Ishikawa (cell line): ENCODE results near the gene FCER1G.

ENCODE experiments used
- CEBPB ChIP-seq: IDR thresholded peaks from 2 replicates; pipeline ENCODE4 v1.6.1; 2012
- CREB1 ChIP-seq: IDR thresholded peaks from 2 replicates; pipeline ENCODE4 v1.6.1; 2012; ENCODE audit warnings: low read depth
- EGR1 ChIP-seq: IDR thresholded peaks from 2 replicates; pipeline ENCODE4 v1.6.1; 2012
- EP300 ChIP-seq: IDR thresholded peaks from 2 replicates; pipeline ENCODE4 v1.6.1; 2012; ENCODE audit warnings: borderline replicate concordance
- FOXM1 ChIP-seq: IDR thresholded peaks from 2 replicates; pipeline ENCODE4 v1.6.1; 2012; ENCODE audit warnings: low read depth, borderline replicate concordance
- NFIC ChIP-seq: IDR thresholded peaks from 2 replicates; pipeline ENCODE4 v1.6.1; 2012
- RAD21 ChIP-seq: IDR thresholded peaks from 2 replicates; pipeline ENCODE4 v1.6.1; 2012; ENCODE audit warnings: low read depth
- TAF1 ChIP-seq: IDR thresholded peaks from 2 replicates; pipeline ENCODE4 v1.6.1; 2012; ENCODE audit warnings: low read depth, mild to moderate bottlenecking
- TCF12 ChIP-seq: IDR thresholded peaks from 2 replicates; pipeline ENCODE4 v1.6.1; 2012; ENCODE audit warnings: low read depth
- TEAD4 ChIP-seq: IDR thresholded peaks from 2 replicates; pipeline ENCODE4 v1.6.1; 2012
- YY1 ChIP-seq: IDR thresholded peaks from 2 replicates; pipeline ENCODE4 v1.6.1; 2012; ENCODE audit warnings: low read depth
- ZBTB7A ChIP-seq: IDR thresholded peaks from 2 replicates; pipeline ENCODE4 v1.6.1; 2012; ENCODE audit warnings: low read depth
- TF ChIP-seq, protein P1 (sequence below): IDR thresholded peaks from 2 replicates; pipeline ENCODE4 v1.6.1; 2012; ENCODE audit warnings: low read depth, mild to moderate bottlenecking
- TF ChIP-seq, protein P2 (sequence below): IDR thresholded peaks from 2 replicates; pipeline ENCODE4 v1.6.1; 2012
- TF ChIP-seq, protein P3 (sequence below): IDR thresholded peaks from 2 replicates; pipeline ENCODE4 v1.6.1; 2012

Gene FCER1G

DNA sequence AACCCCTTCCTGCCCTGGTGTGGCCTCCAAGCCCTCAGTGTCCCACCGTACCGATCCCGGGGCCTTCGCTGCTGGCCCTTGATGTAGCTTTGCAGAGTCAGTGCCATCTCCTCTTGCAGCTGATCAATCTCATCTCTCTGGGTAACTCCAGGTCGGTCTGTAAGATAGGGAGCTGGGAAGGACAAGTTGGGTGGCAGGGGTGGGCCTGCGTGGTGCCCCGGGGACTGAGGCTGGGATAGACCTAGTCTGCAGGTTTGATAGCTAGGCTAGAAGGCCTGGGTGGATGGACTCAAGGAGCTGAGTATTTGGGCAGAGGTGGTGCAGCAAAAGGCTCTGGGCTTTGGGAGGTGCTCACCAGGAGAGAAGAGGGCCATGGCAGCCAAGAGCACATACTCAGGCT lies 15.7 kb downstream of the FCER1G start:
- TF ChIP-seq YY1 (no peak), EGR1 (no peak), ZBTB7A (no peak), CREB1 (no peak), TAF1 (no peak), EP300 (no peak), CEBPB (no peak), NFIC (no peak), RAD21 (no peak), FOXM1 (no peak)
- TF ChIP-seq, protein P1, sequence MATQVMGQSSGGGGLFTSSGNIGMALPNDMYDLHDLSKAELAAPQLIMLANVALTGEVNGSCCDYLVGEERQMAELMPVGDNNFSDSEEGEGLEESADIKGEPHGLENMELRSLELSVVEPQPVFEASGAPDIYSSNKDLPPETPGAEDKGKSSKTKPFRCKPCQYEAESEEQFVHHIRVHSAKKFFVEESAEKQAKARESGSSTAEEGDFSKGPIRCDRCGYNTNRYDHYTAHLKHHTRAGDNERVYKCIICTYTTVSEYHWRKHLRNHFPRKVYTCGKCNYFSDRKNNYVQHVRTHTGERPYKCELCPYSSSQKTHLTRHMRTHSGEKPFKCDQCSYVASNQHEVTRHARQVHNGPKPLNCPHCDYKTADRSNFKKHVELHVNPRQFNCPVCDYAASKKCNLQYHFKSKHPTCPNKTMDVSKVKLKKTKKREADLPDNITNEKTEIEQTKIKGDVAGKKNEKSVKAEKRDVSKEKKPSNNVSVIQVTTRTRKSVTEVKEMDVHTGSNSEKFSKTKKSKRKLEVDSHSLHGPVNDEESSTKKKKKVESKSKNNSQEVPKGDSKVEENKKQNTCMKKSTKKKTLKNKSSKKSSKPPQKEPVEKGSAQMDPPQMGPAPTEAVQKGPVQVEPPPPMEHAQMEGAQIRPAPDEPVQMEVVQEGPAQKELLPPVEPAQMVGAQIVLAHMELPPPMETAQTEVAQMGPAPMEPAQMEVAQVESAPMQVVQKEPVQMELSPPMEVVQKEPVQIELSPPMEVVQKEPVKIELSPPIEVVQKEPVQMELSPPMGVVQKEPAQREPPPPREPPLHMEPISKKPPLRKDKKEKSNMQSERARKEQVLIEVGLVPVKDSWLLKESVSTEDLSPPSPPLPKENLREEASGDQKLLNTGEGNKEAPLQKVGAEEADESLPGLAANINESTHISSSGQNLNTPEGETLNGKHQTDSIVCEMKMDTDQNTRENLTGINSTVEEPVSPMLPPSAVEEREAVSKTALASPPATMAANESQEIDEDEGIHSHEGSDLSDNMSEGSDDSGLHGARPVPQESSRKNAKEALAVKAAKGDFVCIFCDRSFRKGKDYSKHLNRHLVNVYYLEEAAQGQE: no peak
- TF ChIP-seq, protein P2, sequence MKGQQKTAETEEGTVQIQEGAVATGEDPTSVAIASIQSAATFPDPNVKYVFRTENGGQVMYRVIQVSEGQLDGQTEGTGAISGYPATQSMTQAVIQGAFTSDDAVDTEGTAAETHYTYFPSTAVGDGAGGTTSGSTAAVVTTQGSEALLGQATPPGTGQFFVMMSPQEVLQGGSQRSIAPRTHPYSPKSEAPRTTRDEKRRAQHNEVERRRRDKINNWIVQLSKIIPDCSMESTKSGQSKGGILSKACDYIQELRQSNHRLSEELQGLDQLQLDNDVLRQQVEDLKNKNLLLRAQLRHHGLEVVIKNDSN: no peak
- TF ChIP-seq, protein P3, sequence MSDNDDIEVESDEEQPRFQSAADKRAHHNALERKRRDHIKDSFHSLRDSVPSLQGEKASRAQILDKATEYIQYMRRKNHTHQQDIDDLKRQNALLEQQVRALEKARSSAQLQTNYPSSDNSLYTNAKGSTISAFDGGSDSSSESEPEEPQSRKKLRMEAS: no peak

DNA sequence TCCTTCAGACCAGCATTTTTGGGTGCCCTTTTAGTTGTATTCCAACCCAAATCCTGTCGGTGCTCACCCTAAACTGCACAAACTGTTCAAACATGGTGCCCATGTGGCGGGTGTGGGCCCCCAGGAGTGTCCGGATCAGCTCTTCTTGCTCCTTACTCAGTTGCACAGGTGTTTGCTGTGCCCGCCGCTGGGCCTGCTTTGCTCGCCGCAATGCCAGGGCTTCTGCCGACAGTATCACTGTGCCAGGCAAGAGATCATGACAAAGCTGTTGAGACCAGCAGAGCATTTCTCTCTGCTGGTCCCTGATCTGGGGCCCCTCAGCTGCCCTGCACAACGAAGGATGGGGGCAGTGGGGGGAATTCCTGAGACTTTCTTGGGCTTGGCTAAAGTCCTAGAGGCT lies 18.0 kb downstream of the FCER1G start:
- TF ChIP-seq NFIC (no peak), EP300 (no peak), YY1 (no peak), TEAD4 (no peak), TAF1 (no peak), RAD21 (no peak), ZBTB7A (no peak), EGR1 (no peak), CEBPB (no peak), TCF12 (no peak), CREB1 (no peak), FOXM1 (no peak)
- TF ChIP-seq, protein P3: no peak
- TF ChIP-seq, protein P2: no peak
- TF ChIP-seq, protein P1: no peak

DNA sequence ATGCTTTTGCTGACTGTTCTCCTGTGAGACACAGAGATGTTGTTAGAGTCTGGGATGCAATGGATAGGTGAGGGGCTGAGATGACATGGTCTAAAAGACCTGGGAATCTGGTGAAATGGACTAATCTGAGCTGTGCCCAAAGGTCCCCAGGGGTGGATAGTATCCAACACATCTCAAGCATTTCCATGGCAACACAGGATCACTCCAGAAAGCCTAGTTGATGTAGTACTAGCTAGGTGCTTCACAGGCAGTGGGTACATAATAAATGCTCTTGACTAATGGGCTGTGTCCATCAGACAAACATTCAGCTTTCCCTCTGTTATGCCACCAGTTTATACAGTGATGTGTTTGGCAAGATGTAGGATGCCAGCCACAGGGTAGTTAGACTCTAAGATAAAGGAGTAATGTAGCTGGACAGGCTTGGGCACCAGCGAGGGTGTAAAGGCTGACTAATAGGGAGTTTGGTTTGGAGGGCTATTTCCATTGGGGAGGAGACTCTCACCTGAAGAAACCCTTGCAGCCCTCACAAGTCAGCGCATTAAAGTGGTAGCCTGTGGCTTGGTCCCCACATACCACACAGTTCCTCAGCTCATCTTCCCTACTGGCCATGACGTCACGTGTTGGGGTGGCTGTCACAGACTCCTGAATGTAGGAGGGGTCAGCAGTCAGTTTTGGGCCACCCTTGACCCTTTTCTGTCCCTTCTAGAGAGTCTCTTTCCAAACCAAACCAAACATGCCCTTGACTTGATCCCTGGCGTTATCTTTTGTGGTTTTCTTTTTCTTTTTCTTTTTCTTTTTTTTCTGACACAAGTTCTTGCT lies 21.1 kb downstream of the FCER1G start:
- TF ChIP-seq, protein P2: no peak
- TF ChIP-seq EP300 (no peak), TEAD4 (no peak), EGR1 (no peak), FOXM1 (no peak), ZBTB7A (no peak), RAD21 (no peak), CREB1 (no peak), YY1 (no peak), TAF1 (no peak), NFIC (no peak), TCF12 (no peak), CEBPB (no peak)
- TF ChIP-seq, protein P1: no peak
- TF ChIP-seq, protein P3: no peak
